HG03280 (cell line): ENCODE data around the gene TXNL4A.

Source experiments
- ATAC-seq: cut with Tn5 transposase; IDR thresholded peaks from one replicate; pipeline ENCODE4 v1.9.1; 2021; ENCODE audit warnings: mild to moderate bottlenecking, moderate library complexity; ENCODE audit not compliant: unreplicated experiment

Gene TXNL4A

GRCh38 chr18:79949697-79950487, 38.5 kb downstream of the TXNL4A start:
- no peak for ATAC-seq

- no peak for ATAC-seq
Observed at GRCh38 chr18:79948719-79949411, 39.5 kb downstream of the TXNL4A start.

GRCh38 chr18:79947881-79948610, 40.3 kb downstream of the TXNL4A start:
- no peak for ATAC-seq

- no peak for ATAC-seq
Observed at GRCh38 chr18:79947054-79947755, 41.2 kb downstream of the TXNL4A start.

GRCh38 chr18:79945118-79946042, 43.0 kb downstream of the TXNL4A start:
- ATAC-seq: no peak

GRCh38 chr18:79944746-79945117, 43.6 kb downstream of the TXNL4A start:
- ATAC-seq: no peak

GRCh38 chr18:79944126-79944731, 44.1 kb downstream of the TXNL4A start:
- no peak for ATAC-seq

- ATAC-seq: no peak
Observed at GRCh38 chr18:79943608-79944125, 44.7 kb downstream of the TXNL4A start.

- ATAC-seq: no peak
Observed at GRCh38 chr18:79942786-79943607, 45.4 kb downstream of the TXNL4A start.

GRCh38 chr18:79942211-79942610, 46.2 kb downstream of the TXNL4A start:
- ATAC-seq: no peak

- ATAC-seq: no peak
Observed at GRCh38 chr18:79941473-79942119, 46.8 kb downstream of the TXNL4A start.

GRCh38 chr18:79940814-79941472, 47.4 kb downstream of the TXNL4A start:
- no peak for ATAC-seq

- ATAC-seq: no peak
Observed at GRCh38 chr18:79940126-79940813, 48.1 kb downstream of the TXNL4A start.

GRCh38 chr18:79939096-79939495, 49.3 kb downstream of the TXNL4A start:
- no peak for ATAC-seq

- no peak for ATAC-seq
Observed at GRCh38 chr18:79938196-79938595, 50.2 kb downstream of the TXNL4A start.

GRCh38 chr18:79937103-79937860, 51.1 kb downstream of the TXNL4A start:
- ATAC-seq: no peak
